ENCODE data around the gene CSNK1D.

Gene CSNK1D

DNA sequence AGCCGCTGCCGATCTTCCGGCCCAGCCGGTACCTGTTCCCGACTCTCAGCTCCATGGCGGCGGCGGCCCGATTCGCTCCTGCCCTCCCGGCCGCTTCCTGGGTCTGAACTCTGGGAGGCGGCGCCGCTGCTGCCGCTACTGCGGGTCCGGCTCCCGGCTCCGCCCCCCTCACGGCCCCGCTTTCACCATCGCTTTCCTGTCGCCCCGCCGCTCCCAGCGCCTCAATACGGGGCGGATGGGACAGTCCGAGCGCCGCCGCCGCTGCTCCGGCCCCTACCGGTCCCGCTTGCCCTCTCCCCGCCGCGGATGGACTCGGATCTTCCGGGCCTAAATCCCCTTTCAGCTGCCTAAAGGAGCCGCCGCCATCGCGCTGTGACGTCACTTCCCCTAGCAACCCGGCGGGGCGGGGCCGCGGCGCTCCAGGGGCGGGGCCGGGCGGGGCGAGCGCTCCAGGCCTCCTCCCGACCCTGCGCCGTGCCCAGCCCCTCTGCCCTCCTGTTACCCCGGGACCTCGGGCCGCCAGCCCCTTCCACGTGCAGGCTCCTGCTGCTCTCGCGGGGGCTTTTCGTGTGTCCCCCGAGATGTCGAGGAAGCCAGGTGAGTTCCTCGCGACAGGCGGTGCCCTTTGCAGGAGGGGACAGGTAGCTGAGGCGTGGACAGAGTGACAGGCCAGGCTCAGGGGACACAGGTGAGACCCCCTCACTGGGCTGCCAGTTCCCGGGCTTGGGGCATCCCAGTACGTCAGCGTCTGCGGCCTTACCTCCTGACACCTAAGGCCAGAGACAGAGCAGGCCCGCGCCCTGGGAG is at the start of gene CSNK1D:
Gene CSNK1D, minus strand, starts transcription at position 374 of the 807 bp plus-strand sequence. Its CDS starts 319 bp downstream, at position 55.
- peak; percentile 46 to 94 for DNase-seq

DNA sequence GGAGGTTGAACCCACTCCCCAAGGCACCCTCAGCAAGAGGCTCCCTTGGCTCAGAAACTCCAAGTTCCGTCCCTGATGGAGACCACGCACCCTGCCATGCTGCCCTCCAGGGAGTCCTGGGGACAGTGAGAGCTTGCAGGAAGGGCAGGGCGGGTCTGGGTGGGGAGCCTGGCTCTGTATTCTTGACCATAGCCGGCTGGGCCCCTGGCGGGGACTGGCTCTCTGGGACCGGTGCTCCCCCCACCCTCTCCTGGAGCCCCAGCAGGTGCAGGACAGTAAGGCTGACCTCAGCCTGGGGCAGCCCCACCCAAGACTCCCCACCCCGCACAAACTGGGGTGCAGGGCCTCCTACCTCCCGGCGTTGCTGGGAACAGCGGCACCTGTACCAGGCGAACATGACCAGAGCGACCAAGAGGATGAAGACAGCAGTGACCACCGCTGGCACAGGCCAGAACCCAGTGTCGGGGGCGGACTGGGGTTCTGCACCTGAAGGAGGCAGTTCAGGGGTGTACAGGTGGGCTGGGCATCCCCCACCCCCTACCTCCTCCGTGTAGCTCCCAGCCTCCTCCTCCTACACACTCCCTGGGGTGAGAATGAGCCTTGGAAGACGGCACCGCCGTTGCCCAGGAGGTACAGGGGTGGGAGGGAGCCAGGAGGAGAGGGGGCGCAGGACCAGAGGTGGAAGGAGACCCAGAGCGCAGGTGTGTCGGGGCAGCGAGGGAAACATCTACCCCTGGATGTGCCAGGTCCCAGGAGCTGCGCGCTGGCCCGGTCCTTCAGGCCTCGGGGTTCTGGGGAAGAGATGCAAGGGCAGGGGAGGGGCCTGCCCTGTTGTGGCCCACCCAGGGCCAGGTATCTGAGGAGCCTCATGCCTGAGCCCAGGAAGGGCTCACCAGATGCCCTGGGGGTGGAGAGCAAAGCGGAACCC is 49.3 kb upstream of the CSNK1D start:
- no peak for DNase-seq

DNA sequence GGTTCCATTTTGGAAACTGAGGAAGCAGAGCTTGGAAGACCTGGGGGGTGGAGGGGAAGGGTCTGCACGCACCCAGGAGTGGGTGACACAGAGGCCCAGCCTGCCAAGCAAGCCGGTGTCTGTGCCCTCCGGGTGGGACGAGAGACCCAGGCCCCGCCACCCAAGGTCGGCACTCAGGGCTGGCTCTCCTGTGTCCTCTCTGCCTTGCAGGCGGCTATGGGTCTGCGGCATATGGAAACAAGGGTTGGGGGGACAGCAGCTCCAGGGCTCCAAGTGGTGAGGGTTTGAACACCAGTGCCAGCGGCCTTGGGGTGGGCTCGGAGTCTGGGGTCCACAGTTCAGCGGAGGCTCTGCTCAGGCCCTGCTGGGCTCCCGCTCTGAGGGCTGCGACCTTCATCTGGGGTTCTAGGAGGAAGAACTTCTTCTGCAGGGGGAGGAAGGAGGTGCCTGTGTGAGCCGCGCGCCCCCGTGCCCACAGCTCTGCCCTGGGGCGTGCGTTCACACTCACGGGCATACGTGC is 48.5 kb upstream of the CSNK1D start:
- no peak for DNase-seq

DNA sequence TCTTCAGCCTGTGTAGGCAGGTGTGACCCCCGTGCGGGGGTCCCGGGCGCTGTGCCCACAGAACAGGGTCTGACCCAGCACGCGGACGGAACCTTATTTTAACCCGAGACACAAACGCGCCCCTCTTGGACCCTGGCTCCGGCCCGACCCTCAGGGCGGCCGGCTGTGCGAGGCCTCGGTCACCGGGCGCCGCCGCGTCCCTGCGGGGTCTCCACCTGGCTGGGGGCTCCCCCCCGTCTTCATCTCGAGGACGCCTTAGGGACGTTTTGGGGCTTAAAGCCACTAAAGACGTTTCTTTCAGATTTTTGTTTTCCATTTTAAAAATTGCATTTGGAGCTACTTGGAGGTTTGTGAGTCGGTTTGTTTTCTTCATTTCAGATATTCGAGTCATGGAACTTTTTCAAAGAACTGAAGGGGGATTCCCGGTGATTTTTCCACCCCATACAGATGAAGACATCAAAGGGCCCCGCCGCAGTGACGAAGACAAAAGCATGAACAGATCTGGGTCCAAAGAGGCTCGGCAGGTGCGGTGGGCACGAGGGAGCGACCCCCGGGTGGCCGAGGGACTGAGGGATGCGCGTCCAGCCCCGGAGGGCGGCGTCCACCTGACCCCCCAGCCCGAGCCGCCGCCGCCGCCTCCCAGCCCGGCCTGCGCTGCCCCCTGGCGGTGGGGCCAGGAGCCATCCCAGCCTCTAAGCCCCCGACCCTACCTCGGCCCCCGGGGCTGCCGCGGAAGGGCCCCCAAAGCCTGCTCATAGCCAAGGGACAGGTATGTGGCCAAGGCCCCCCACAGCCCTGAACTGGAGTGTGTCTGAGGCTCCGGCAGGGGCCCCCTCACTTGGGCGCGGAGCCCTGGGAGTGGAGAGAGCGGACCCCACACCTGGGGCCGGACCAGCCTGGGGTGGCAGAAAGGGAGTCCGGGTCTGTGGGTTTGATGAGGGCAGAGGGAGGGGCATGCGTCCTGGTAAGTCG is 47.7 kb upstream of the CSNK1D start:
- DNase-seq: peak in 1 of 2 experiments; percentile 50

DNA sequence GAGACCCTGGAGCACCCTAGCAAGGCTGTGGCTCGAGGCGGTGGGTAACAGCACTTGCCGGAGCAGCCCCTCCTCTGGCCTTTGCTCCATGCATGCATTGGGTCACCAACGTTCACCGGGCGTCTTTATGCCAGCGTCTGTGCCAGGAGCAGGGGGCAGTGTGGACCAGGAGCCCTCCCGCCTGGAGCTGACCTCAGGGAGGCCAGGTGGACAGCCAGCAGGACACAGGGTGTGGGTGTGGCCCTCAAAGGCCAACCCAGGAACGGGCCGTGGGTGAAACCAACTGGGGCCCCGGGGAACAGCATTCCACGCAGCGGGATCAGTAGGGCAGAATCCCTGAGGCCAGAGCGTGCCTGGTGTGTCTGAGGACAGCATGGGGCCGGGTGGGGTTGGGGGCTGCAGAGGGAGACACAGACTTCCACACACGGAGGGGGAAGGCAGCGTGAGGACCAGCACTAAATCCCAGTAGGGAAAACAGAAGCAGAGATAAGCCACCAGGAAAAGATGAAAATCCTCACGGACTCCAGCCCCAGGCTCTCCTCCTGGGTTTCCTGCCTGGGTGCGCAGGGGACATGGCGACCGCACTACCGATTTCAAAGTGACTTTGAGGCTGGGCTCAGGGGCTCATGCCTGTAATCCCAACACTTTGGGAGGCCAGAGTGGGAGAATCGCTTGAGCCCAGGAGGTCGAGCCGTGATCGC is 46.8 kb upstream of the CSNK1D start:
- DNase-seq: peak in 1 of 2 experiments; percentile 40

DNA sequence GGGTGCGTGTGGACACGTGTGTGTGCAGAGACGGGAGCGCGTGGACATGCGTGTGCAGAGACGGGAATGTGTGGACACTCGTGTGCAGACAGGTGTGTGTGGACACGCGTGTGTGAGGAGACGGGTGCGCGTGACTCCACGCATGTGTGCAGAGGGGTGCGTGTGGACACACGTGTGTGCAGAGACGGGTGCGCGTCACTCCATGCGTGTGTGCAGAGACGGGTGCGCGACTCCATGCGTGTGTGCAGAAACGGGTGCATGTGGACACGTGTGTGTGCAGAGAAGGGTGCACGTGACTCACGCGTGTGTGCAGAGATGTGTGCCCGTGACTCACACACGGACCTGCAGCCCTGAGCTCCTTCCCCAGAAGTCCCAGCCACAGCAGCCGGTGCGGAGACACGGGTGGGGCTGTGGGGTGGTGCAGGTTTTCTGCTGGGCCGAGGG is 46.1 kb upstream of the CSNK1D start:
- no peak for DNase-seq

DNA sequence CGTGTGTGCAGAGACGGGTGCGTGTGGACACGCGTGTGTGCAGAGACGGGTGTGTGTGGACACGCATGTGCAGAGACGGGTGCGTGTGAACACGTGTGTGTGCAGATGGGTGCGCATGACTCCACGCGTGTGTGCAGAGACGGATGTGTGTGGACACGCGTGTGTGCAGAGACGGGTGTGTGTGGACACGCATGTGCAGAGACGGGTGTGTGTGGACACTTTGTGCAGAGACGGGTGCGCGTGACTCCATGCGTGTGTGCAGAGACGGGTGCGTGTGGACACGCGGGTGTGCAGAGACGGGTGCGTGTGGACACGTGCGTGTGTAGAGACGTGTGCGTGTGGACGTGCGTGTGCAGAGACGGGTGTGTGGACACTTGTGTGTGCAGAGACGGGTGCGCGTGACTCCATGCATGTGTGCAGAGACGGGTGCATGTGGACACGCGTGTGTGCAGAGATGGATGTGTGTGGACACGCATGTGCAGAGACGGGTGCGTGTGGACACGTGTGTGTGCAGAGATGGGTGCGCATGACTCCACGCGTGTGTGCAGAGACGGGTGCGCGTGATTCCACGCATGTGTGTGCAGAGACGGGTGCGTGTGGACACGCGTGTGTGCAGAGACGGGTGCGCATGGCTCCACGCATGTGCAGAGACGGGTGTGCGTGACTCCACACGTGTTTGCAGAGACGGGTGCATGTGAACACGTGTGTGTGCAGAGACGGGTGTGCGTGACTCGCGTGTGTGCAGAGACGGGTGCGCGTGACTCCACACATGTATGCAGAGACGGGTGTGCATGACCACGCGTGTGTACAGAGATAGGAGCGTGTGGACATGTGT is 45.5 kb upstream of the CSNK1D start:
- no peak for DNase-seq

DNA sequence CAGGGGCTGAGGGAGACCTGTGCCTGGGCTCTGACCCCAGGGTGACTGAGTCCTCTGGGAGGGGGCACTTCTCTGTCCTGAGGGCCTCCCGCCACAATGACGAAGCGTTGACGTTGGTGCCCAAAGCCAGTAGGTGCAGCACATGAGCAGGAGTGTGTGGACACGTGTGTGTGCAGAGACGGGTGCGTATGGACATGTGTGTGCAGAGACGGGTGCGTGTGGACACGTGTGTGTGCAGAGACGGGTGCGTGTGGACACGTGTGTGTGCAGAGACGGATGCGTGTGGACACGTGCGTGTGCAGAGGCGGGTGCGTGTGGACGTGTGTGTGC is 44.6 kb upstream of the CSNK1D start:
- DNase-seq: no peak

DNA sequence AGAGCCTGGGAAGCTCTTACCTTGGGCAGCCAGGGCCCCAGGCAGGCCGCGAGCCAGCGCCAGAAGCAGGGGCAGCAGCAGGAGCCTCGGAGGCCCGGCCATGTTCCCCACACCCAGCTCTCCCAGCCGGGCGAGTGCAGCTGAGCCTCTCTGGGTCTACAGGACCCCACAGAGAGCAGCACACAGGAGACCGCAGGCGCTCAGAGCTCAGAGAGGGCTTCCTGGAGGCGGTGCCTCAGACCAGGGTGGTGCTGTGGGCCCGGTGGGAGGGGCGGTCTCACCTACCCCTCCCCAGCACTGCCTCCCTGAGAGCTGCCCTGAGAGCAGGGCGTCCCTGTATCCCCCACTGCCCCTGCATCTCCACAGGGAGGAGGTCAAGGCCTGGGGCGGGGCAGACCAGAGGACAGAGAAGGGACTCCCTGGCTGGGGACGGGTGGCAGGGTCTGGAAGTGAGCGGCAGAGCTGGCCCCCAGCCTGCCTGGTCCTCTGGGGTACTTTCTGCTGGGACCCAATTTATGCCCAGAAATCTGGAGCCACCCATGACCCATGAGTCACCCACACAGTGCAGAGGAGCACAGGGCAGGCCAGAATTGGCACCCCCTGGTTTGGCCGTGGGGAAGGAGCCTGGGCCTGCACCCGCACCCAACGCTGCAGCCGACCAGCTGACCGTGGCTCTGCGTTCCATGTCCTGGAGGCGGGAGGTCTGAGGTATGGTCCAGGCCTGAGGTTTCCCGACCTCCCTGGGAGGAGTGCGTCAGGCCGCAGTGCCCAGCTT is 44.1 kb upstream of the CSNK1D start, which contains the start of gene CD7:
Gene CD7, minus strand, starts transcription at position 215 of the 775 bp plus-strand sequence. Its CDS starts 113 bp downstream, at position 102.
- DNase-seq: no peak

DNA sequence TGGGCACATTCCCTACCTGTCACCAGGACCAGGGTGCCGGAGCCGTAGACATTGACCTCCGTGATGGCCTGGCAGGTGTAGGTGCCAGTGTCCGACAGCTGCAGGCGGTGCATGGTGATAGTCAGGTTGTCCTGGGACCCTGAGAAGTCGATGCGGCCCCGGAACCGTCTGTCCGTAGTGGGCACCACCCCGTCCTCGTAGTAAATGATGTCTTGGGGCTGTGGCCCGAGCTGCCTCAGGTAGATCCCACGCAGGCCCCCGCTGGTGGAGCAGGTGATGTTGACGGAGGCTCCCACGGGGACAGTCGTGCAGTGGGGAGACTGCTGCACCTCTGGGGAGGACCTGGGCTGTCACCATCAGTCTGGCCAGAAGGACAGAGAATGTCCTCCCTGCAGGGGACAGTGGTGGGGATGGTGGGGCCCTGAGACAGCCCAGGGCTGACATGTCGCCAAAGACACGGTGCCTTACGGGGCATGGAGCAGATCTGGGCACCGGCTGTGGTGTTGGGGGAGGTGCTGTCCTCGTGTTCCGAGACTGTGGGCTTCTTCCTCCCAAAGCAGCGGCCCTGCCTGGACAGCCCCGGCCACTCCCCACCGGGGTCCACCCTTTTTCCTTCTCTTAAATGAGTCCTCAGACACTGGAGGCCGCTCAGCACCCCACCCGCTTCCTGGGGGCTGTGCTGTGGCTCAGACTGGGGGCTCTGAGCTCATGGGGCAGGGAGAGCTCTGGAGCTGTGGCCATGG is 43.3 kb upstream of the CSNK1D start:
- DNase-seq: no peak

DNA sequence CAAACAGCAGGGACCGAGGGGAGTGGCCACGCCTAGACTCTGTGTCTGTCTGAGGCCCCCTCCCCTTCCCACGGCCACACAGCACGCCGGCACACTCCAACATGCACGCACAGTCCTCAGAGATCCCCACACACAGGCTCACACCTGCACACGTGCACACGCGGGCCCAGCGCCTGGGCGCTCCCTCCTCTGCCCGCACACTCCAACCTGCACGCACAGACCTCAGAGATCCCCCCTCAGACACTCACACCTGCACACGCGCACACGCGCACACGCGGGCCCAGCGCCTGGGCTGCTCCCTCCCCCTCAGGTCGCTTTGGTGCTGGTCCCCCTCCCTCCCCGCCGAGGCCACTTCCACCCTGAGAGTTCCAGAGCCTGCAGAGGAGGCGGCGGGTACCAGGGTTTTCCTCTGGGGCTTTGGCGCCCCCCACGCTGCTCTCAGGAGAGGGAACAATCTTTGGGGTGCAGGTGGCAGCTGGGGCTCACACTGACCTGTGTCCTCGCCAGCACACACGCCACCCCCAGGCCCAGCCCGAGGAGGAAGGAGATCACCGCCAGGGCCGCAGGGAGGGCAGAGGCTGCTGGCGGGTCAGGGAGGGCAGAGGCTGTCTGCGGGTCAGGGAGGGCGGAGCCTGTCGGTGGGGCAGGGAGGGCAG is 42.3 kb upstream of the CSNK1D start:
- DNase-seq: no peak

DNA sequence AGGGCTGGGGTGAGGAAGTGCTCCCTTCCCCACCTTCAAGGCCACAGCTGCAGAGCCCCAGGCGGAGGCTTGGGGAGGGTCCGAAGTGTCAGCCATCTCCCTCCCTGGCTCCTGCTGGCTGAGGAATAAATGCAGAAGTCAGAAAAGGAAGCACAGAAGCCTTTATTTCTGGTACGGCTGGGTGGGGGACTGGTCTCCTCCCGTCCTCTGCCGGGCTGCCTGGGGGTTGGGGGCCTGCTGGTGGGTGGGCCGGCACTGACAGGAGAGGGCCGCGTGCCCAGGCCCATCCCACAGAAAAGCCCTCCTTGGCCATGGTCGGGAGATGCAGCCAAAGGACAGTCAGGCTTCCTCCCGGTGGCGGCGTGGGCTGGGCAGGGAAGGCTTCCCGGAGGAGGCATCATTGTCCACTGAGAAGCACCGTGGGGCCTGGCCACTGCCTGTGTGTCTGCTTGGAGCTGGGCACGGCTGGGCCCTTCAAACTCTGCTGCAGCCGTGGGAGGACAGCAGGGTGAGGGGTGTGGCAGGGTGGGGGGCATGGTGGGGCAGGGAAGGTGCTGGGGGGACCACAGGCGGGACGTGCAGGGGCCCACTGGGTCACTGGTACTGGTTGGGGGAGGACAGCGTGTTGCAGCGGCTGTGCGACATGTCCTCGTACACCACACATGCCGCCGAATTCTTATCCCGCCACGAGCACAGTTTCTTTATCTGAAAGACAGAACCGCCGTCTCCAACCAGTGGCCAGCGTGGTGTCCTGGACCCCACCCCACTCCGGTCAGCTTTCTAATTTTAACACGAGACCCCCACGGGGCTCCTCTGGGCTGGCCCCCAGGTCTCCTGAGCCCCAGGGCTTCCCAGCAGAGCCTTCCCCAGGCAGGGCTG is 41.5 kb upstream of the CSNK1D start:
- no peak for DNase-seq

DNA sequence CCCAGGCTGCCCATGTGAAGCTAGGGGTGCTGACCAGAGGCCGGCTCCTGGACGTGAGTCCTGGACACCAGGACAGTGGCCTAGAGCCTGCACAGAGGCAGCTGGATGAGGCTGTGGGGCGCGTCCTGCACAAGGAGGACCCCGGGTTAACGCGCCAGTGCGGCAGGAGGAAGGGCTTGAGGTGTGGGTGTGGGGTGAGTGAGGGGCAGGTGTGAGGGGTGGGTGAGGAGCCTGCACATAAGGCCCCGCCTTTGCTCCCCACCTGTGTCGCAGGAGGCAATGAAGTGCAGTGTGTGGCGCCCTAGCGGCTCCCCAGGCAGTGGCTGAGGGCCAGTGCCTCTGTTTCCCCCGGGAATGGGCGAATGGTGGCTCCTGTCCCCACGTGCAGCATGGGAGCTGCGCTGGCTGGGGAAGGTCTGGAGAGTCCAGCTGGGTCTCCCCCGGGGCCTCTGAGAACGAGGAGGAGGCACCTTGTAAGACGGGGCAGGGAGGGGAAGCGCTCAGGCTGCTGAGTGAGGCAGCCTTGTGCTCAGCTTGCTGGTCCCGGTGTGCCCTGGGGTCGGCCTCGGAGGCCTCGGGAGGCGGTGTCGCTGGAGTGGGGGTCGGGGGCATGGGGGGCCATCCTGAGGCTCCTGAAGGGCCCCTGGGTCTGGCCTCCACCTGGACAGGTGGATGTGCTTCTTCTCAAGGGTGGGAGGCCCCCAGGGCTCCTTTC is 40.7 kb upstream of the CSNK1D start:
- DNase-seq: no peak

DNA sequence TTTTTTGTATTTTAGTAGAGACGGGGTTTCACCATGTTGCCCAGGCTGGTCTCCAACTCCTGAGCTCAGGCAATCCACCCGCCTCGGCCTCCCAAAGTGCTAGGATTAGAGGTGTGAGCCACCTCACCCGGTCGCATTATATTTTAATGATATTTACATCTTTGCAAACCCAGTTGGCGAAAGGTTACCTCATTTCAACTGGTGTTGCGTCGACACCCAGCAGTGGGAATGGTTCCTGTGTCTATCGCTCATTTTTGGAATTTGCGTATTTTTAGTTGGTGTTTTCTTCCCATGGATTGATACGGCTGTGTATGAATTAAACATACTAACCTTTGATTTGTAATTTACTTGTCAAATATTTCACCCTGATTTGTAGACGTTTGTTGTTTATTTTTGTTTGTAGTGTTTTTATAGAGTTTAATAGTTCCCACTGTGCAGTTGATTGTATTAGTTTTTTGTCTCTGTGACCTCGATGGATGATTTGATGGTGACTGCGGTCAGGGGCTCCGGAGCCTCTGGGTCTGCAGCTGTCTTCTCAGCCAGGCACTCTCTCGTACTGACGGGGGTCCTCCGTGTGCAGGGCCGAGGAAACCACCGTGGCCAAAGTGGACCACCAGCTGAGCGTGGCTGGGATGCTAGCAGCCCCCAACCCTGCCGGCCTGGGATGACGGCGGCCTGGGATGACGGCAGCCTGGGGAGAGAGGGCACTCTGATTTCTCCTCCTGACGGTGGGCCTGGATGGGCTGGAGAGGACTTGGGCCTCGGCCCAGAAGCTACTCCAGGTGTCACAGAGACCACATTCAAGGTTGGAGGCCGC is 39.9 kb upstream of the CSNK1D start:
- DNase-seq: no peak

DNA sequence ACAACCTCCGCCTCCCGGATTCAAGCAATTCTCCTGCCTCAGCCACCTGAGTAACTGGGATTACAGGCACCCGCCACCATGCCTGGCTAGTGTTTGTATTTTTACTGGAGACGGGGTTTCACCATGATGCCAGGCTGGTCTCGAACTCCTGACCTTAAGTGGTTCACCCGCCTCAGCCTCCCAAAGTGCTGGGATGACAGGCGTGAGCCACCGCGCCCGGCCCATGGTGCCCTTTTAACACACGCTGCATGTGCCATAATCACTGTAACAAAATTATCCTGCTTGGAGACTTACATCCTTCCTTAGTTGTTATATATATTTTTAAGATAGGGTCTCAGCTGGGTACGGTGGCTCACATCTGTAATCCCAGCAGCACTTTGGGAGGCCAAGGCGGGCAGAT is 38.5 kb upstream of the CSNK1D start:
- DNase-seq: no peak

DNA sequence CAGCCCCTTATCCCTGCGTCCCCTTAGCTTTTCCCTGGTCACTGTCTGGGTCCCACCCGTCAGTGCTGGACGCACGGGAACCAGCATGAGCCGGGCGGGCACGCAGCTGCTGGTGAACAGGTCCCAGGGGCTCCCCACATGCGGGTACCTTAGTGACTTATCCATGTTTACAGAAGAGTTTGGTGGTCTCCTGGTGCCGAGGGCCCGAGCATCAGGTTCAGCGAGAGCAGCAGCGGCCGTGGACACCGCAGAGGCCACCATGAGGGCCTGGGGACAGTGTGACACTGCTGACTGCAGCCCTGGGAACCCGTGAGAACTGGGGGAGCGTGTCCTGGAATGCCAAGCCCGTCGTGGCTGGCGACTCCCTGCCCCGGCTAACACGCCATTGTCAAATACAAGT is 37.4 kb upstream of the CSNK1D start:
- DNase-seq: no peak

All from NCI-H526 (cell line).